H1 (cell line): ENCODE data around the gene GRAMD1B. TPM values are rescaled to one million over a fixed set of nuclear protein-coding genes. Genes with fewer than 3 reads are reported as not detected.
A peak's percentile ranks its signal among the peaks of the same experiment; 100 is the strongest.

Source experiments
- CTCF ChIA-PET: fragments of 300-600 bp; sonication (Branson Sonifier 250); formaldehyde crosslinking; loops from one replicate; lab custom pipeline; 2021; ENCODE audit not compliant: partially characterized antibody; lab: Charles Lee
- POLR2A ChIA-PET: fragments of 300-600 bp; sonication (Branson Sonifier 250); formaldehyde crosslinking; loops from one replicate; lab custom pipeline; 2021; ENCODE audit warnings: inconsistent platforms; ENCODE audit not compliant: partially characterized antibody; lab: Charles Lee
- DNase-seq, 2 experiments: peaks; one replicate each; pipeline versions ENCODE4 v3.0.0 to v3.0.0-alpha.2; 2010 to 2022; ENCODE audit warnings: low spot score in 2 of 2, low read depth in 1 of 2, mixed read lengths in 1 of 2
- FAIRE-seq: peaks from 2 replicates; lab custom pipeline; 2011; peaks lifted over from hg19 to GRCh38; lab: Jason Lieb, UNC
- H2AFZ ChIP-seq: 2 replicates; pipeline ENCODE4 v1.8.1; 2012; ENCODE audit warnings: low read length, inconsistent platforms
- H2AK5ac ChIP-seq: 2 replicates; pipeline ENCODE4 v1.6.1; 2013; ENCODE audit warnings: low read depth, low read length
- H2BK120ac ChIP-seq: replicated peaks from 2 replicates; pipeline ENCODE3; 2013; ENCODE audit warnings: low read depth, low read length, inconsistent platforms
- H2BK12ac ChIP-seq: 2 replicates; pipeline ENCODE4 v1.6.1; 2013; ENCODE audit warnings: low read depth, low read length
- H2BK15ac ChIP-seq: 2 replicates; pipeline ENCODE4 v1.6.1; 2013; ENCODE audit warnings: low read length
- H2BK20ac ChIP-seq: 2 replicates; pipeline ENCODE4 v1.6.1; 2013; ENCODE audit warnings: low read length
- H2BK5ac ChIP-seq: 2 replicates; pipeline ENCODE4 v1.6.1; 2013; ENCODE audit warnings: low read depth, low read length
- H3K14ac ChIP-seq: 2 replicates; pipeline ENCODE4 v1.6.1; 2013; ENCODE audit warnings: inconsistent platforms; ENCODE audit not compliant: insufficient read length
- H3K18ac ChIP-seq: 2 replicates; pipeline ENCODE4 v1.6.1; 2013; ENCODE audit warnings: low read length; ENCODE audit errors: extremely low read depth
- H3K23ac ChIP-seq: 2 replicates; pipeline ENCODE4 v1.6.1; 2013; ENCODE audit warnings: inconsistent platforms; ENCODE audit not compliant: insufficient read length
- H3K23me2 ChIP-seq: 2 replicates; pipeline ENCODE4 v1.6.1; 2013; ENCODE audit warnings: low read depth, low read length
- H3K27ac ChIP-seq: 2 replicates; pipeline ENCODE4 v1.6.1; 2011; ENCODE audit warnings: low read depth, low read length, inconsistent platforms
- H3K27me3 ChIP-seq, 4 experiments: replicated peaks in 1 of 4; 1 replicate in 1 of 4; 2 replicates in 3 of 4; pipeline versions ENCODE4 v1.6.1 to v1.8.1; 2011 to 2013; ENCODE audit warnings: low read length in 3 of 4, mild to moderate bottlenecking in 3 of 4, inconsistent platforms in 2 of 4, mixed read lengths in 2 of 4, moderate library complexity in 1 of 4; ENCODE audit not compliant: control insufficient read depth in 3 of 4, insufficient read depth in 3 of 4; ENCODE audit errors: extremely low read depth in 1 of 4
- H3K36me3 ChIP-seq, 4 experiments: 2 replicates each; pipeline versions ENCODE4 v1.6.1 to v1.8.1; 2011 to 2013; ENCODE audit warnings: mild to moderate bottlenecking in 4 of 4, low read length in 3 of 4, moderate library complexity in 2 of 4, control low read depth in 1 of 4, inconsistent platforms in 1 of 4; ENCODE audit not compliant: insufficient read depth in 4 of 4, control insufficient read depth in 2 of 4
- H3K4ac ChIP-seq: replicated peaks from 2 replicates; pipeline ENCODE3; 2013; ENCODE audit warnings: low read length, low read depth, mixed read lengths, inconsistent platforms; ENCODE audit not compliant: insufficient read length
- H3K4me1 ChIP-seq, 4 experiments: replicated peaks in 1 of 4; 1 replicate in 1 of 4; 2 replicates in 3 of 4; pipeline versions ENCODE4 v1.6.1 to v1.8.1; 2011 to 2013; ENCODE audit warnings: low read length in 3 of 4, inconsistent platforms in 2 of 4, mixed read lengths in 1 of 4; ENCODE audit not compliant: insufficient read depth in 4 of 4, control insufficient read depth in 3 of 4
- H3K4me2 ChIP-seq, 2 experiments: 2 replicates each; pipeline versions ENCODE4 v1.6.1 to v1.8.1; 2011 to 2013; ENCODE audit warnings: low read depth in 2 of 2, low read length in 2 of 2, control low read depth in 1 of 2, inconsistent platforms in 1 of 2, mild to moderate bottlenecking in 1 of 2; ENCODE audit not compliant: insufficient read depth in 1 of 2
- H3K4me3 ChIP-seq, 4 experiments: fragments of 200-600, 300-600 bp in 1 of 4; sonication (generic), shearing (Covaris generic), sonication (Bioruptor Twin) in 1 of 4; 2 replicates each; pipeline versions ENCODE4 v1.5.1 to v1.8.1; 2011 to 2016; ENCODE audit warnings: low read length in 4 of 4, low read depth in 3 of 4, control low read depth in 2 of 4, inconsistent platforms in 2 of 4, mild to moderate bottlenecking in 2 of 4, mixed read lengths in 1 of 4, moderate library complexity in 1 of 4; ENCODE audit not compliant: insufficient read depth in 2 of 4; ENCODE audit errors: extremely low read depth in 1 of 4
- H3K56ac ChIP-seq: replicated peaks from 2 replicates; pipeline ENCODE3; 2013; ENCODE audit warnings: low read depth, mild to moderate bottlenecking, mixed read lengths, low read length, inconsistent platforms; ENCODE audit not compliant: insufficient read length
- H3K79me1 ChIP-seq: 2 replicates; pipeline ENCODE4 v1.6.1; 2013; ENCODE audit warnings: low read depth, low read length, control low read depth
- H3K79me2 ChIP-seq, 2 experiments: 2 replicates each; pipeline versions ENCODE4 v1.6.1 to v1.8.1; 2012 to 2013; ENCODE audit warnings: low read length in 2 of 2, mild to moderate bottlenecking in 2 of 2, inconsistent platforms in 1 of 2; ENCODE audit not compliant: insufficient read depth in 2 of 2, control insufficient read depth in 1 of 2
- H3K9ac ChIP-seq, 4 experiments: replicated peaks in 1 of 4; 1 replicate in 1 of 4; 2 replicates in 3 of 4; pipeline versions ENCODE4 v1.6.1 to v1.8.1; 2011 to 2013; ENCODE audit warnings: low read depth in 3 of 4, low read length in 3 of 4, control low read depth in 2 of 4, mild to moderate bottlenecking in 2 of 4, moderate library complexity in 2 of 4, inconsistent platforms in 1 of 4; ENCODE audit errors: extremely low read depth in 1 of 4
- H3K9me3 ChIP-seq, 2 experiments: 2 replicates each; pipeline versions ENCODE4 v1.6.1 to v1.8.1; 2012 to 2013; ENCODE audit warnings: mild to moderate bottlenecking in 2 of 2, moderate library complexity in 2 of 2, control low read depth in 1 of 2, inconsistent platforms in 1 of 2, low read depth in 1 of 2, low read length in 1 of 2, mixed read lengths in 1 of 2; ENCODE audit not compliant: insufficient read depth in 2 of 2
- H4K20me1 ChIP-seq, 2 experiments: replicated peaks in 1 of 2; 2 replicates each; pipeline versions ENCODE3 to v1.8.1; 2011 to 2013; ENCODE audit warnings: inconsistent platforms in 2 of 2, low read length in 2 of 2, mild to moderate bottlenecking in 1 of 2; ENCODE audit not compliant: insufficient read depth in 2 of 2, control insufficient read depth in 1 of 2
- H4K5ac ChIP-seq: 2 replicates; pipeline ENCODE4 v1.6.1; 2013; ENCODE audit warnings: low read length, low read depth, mixed read lengths, inconsistent platforms; ENCODE audit not compliant: insufficient read length
- H4K8ac ChIP-seq: 2 replicates; pipeline ENCODE4 v1.8.0; 2013; ENCODE audit warnings: mild to moderate bottlenecking, moderate library complexity, low read length, inconsistent platforms; ENCODE audit not compliant: insufficient read depth; ENCODE audit errors: extremely low read depth
- H4K91ac ChIP-seq: replicated peaks from 2 replicates; pipeline ENCODE3; 2013; ENCODE audit warnings: low read length, mixed read lengths, inconsistent platforms; ENCODE audit not compliant: insufficient read length
- CBX5 ChIP-seq: fragments of 300-800, 300-1000 bp; sonication (generic); IDR thresholded peaks from 2 replicates; pipeline ENCODE4 v1.7.1; 2016; ENCODE audit warnings: antibody characterized with exemption, low read length, low read depth
- CTCF ChIP-seq, 3 experiments: IDR thresholded peaks; 1 replicate in 2 of 3; 2 replicates in 1 of 3; pipeline versions ENCODE4 v1.5.1 to v1.6.1; 2011; ENCODE audit warnings: low read length in 3 of 3, mild to moderate bottlenecking in 3 of 3, inconsistent platforms in 2 of 3, low read depth in 1 of 3, moderate library complexity in 1 of 3; ENCODE audit not compliant: insufficient read depth in 1 of 3; ENCODE audit errors: control extremely low read depth in 1 of 3
- JUN ChIP-seq: IDR thresholded peaks from 2 replicates; pipeline ENCODE4 v1.6.1; 2011; ENCODE audit warnings: low read depth, mild to moderate bottlenecking, improper control_type of control experiment, low read length
- KDM4A ChIP-seq: IDR thresholded peaks from one replicate; pipeline ENCODE4 v1.7.1; 2012; ENCODE audit warnings: low read depth, mild to moderate bottlenecking, moderate library complexity, low read length, inconsistent platforms; ENCODE audit not compliant: severe bottlenecking
- KDM5A ChIP-seq: fragments of 200-600 bp; IDR thresholded peaks from 2 replicates; pipeline ENCODE4 v1.7.1; 2012; ENCODE audit warnings: mild to moderate bottlenecking, low read length, inconsistent platforms, mixed read lengths
- NANOG ChIP-seq: IDR thresholded peaks from 2 replicates; pipeline ENCODE4 v1.6.1; 2011; ENCODE audit warnings: low read length, low read depth, mild to moderate bottlenecking, inconsistent platforms; ENCODE audit not compliant: insufficient read depth, poor library complexity, severe bottlenecking
- SP1 ChIP-seq: IDR thresholded peaks from 2 replicates; pipeline ENCODE4 v1.6.1; 2011; ENCODE audit warnings: low read depth, low read length
- SP2 ChIP-seq: IDR thresholded peaks from 2 replicates; pipeline ENCODE4 v1.6.1; 2012; ENCODE audit warnings: mild to moderate bottlenecking, low read length, inconsistent platforms
- TAF1 ChIP-seq: IDR thresholded peaks from 2 replicates; pipeline ENCODE4 v1.6.1; 2011; ENCODE audit warnings: mild to moderate bottlenecking, low read depth, low read length
- TCF12 ChIP-seq: IDR thresholded peaks from 2 replicates; pipeline ENCODE4 v1.6.1; 2011; ENCODE audit warnings: low read depth, mild to moderate bottlenecking, low read length
- TEAD4 ChIP-seq: IDR thresholded peaks from 2 replicates; pipeline ENCODE4 v1.6.1; 2012; ENCODE audit warnings: low read depth, low read length, inconsistent platforms, mixed read lengths
- WGBS, 2 experiments: shearing (Covaris generic) in 1 of 2; methylation state at CpG; one replicate each; pipeline versions ENCODE4 v1.1.6 to v1.1.7; 2013 to 2015; ENCODE audit warnings: low lambda C conversion rate in 2 of 2, mixed read lengths in 2 of 2, inconsistent platforms in 1 of 2, low coverage in 1 of 2, missing lambda C conversion rate in 1 of 2; ENCODE audit not compliant: insufficient replicate concordance in 2 of 2, insufficient coverage in 1 of 2, insufficient read length in 1 of 2; ENCODE audit errors: extremely low coverage in 1 of 2, missing lambda C conversion rate in 1 of 2; 5-methylcytosine and 5-hydroxymethylcytosine counted together
- polyA plus RNA-seq, 7 experiments: library from polyadenylated mRNA; depleted of rRNA in 3 of 7; stranded (reverse) in 5 of 7; unstranded in 2 of 7; fragments of >200 nt in 5 of 7; fragments of 200-250 nt in 2 of 7; gene quantifications; 1 replicate in 5 of 7; 2 replicates in 1 of 7; 4 replicates in 1 of 7; pipeline versions ENCODE4 v1.2.1 to v1.2.3, GENCODE V29; 2011 to 2013; ENCODE audit warnings: missing spikeins in 2 of 7, mixed read lengths in 2 of 7
- total RNA-seq: library from RNA; stranded (reverse); fragmentation: NEBNext Ultra II Directional; extraction: Animal tissue kit (Norgen Biotek cat#: 25700); gene quantifications from 2 replicates; pipeline ENCODE4 v1.2.1, GENCODE V29; 2021

The GRAMD1B gene
- total and polyA plus RNA-seq, 2 of the 8 experiments (the other 6 are each of a cell fraction or from before 2014, with no cell fraction given): 10.1 to 21.2 TPM

- Histone ChIP-seq H2BK20ac (0 out of 2 replicates have a peak overlapping the region, but pooled peaks have one; percentile 66), H3K79me2 (peaks cover 0 to 5% of the 10 kb centered on the region in 2 experiments; a peak in 2 of 4 replicates), H4K8ac (no peak overlapping the region), H3K9me3 (no peaks in the 10 kb centered on the region), H3K56ac (no peak overlapping the region), H2BK15ac (no peak overlapping the region), H3K79me1 (no peaks in the 10 kb centered on the region; the same call in 1 of the 2 replicates), H4K5ac (peak overlapping the region; percentile 85), H3K27ac (peak overlapping the region; percentile 27; the same call in 1 of the 2 replicates), H3K4me2 (peak overlapping the region; percentile 48 to 49), H4K91ac (peak overlapping the region; percentile 30), H3K9ac (no peak overlapping the region), H3K23me2 (no peaks in the 10 kb centered on the region), H2BK12ac (no peak overlapping the region), H3K4me1 (peaks cover 8 to 27% (median 16%) of the 10 kb centered on the region in 4 experiments; a peak in 5 of 7 replicates), H2AFZ (no peak overlapping the region), H2BK120ac (peak overlapping the region; percentile 95), H3K14ac (no peak overlapping the region), H3K23ac (no peak overlapping the region), H2AK5ac (no peak overlapping the region), H3K18ac (peak overlapping the region; percentile 1; the same call in 1 of the 2 replicates), H3K27me3 (no peaks in the 10 kb centered on the region), H3K4ac (peak overlapping the region; percentile 40), H2BK5ac (peak overlapping the region; percentile 71; the same call in 1 of the 2 replicates), H3K4me3 (peak overlapping the region in 1 of 4 experiments; percentile 26; a peak in 1 of 8 replicates), H4K20me1 (no peaks in the 10 kb centered on the region), H3K36me3 (no peaks in the 10 kb centered on the region)
- ChIA-PET POLR2A (interaction anchor here (0.8 to 1.3 kb wide), 3 partner anchors 11 to 22 kb away, joined by 3 to 4 read pairs (median 3); no protein-coding TSS in a partner anchor), CTCF (interaction anchor here (0.8 to 8.6 kb wide), 16 partner anchors 9 to 346 kb away, joined by 3 to 68 read pairs (median 7); no protein-coding TSS in a partner anchor)
- 85% methylated on average over 4 of the region's 4 CpGs; no CpG with 5 or more reads in 1 of the 2 experiments for WGBS, 2 experiments
- DNase-seq (no peak), FAIRE-seq (no peak)
- TF ChIP-seq TAF1 (no peak), KDM5A (no peak), JUN (no peak), KDM4A (no peak), NANOG (no peak), SP1 (no peak), CBX5 (no peak), TEAD4 (no peak), SP2 (no peak), CTCF (IDR thresholded peaks at IDR 0.05; ENCODE audit: control extremely low read depth in 1 of 3, insufficient read depth in 1 of 3, low read depth in 1 of 3, low read length in 3 of 3) (no peak), TCF12 (no peak)
Measured at GRCh38 chr11:123537726-123538125, 107.7 kb downstream of the GRAMD1B start.
